ENCODE data around the gene TRABD2B. TPM values are rescaled to one million over a fixed set of nuclear protein-coding genes. Genes with fewer than 3 reads are reported as not detected.

TRABD2B gene
- total and polyA plus RNA-seq, 2 of the 4 experiments (the other 2 are of a cell fraction), result not detected

DNA sequence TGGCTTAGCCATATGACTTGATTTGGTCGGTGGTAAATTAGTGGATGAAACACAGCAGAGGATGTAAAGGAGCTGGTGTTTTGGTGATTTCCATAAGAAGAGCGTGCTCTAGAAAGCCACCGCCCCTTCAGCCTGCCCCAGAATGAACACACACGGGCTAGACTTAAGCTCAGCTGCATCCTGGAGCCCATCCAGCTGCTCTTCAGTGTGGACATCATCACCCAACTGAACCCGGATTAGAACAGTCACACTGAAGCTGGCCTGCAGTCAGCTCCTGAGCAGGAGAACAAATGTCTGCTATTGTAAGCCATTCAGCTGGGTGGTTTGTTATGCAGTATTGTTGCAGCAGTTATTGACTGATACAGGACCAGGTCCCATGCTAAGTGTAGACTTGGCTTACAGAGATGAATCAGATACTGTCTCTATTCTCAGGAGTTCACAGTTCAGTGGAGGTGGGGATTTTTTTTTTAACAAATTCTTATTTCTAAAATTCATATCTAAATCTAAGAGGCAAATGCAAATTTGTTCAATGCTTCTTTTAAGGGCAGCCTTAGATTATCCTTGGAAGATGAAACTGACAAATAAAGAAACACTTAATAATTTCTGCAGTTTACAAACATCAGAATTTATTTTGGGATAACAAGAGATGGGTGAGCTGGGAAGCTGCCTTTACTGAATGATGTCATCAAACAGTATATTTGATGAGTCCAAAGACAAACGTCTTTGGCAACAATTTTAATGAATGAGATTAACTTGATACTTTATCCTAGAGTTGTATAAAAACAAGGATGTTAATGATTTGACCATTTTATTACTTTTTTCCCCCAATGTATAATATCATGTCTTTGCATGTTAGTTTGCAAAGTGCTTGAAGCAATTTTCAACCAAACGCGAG is 251.2 kb downstream of the TRABD2B start:
- CTCF ChIA-PET, result no interaction called here
- no peak for ATAC-seq (ENCODE audit: low read depth)

More for the DNA sequence above, 251.2 kb downstream of the TRABD2B start:
- Histone ChIP-seq H3K36me3 (ENCODE audit: control insufficient read depth, insufficient read depth, low read length) (no peaks in the 10 kb centered on the region), H4K8ac (ENCODE audit: low read depth in 2 of 2, low read length in 2 of 2) (no peak overlapping the region), H3K27ac (ENCODE audit: insufficient read depth, low read length) (no peak overlapping the region), H3K9me3 (ENCODE audit: control insufficient read depth, insufficient read depth, low read length) (no peaks in the 10 kb centered on the region), H3K27me3 (ENCODE audit: control insufficient read depth, insufficient read depth, low read length) (no peaks in the 10 kb centered on the region), H2AK9ac (replicated peaks; ENCODE audit: low read depth, low read length, poor library complexity) (no peak overlapping the region), H2BK120ac (ENCODE audit: low read depth, low read length) (no peak overlapping the region), H3K9me1 (ENCODE audit: insufficient read depth, low read length) (no peaks in the 10 kb centered on the region), H2AK5ac (ENCODE audit: low read depth, low read length) (no peak overlapping the region), H3K4ac (ENCODE audit: low read depth, low read length) (no peak overlapping the region), H4K20me1 (ENCODE audit: insufficient read depth, low read length) (no peaks in the 10 kb centered on the region), H2BK15ac (ENCODE audit: low read depth, low read length) (no peak overlapping the region), H4K91ac (ENCODE audit: insufficient read depth, low read depth, low read length) (no peak overlapping the region), H2AFZ (replicated peaks; ENCODE audit: low read length, poor library complexity) (no peak overlapping the region), H3K4me3 (ENCODE audit: insufficient read depth, low read depth, low read length) (no peak overlapping the region), H3K4me2 (ENCODE audit: low read depth, low read length) (no peak overlapping the region), H3K9ac (ENCODE audit: low read depth, low read length) (no peak overlapping the region), H3K4me1 (ENCODE audit: control insufficient read depth, insufficient read depth, low read length) (no peaks in the 10 kb centered on the region), H2BK5ac (ENCODE audit: low read depth, low read length, poor library complexity, severe bottlenecking) (no peak overlapping the region), H3K18ac (ENCODE audit: low read depth, low read length) (no peak overlapping the region), H2BK20ac (ENCODE audit: low read depth, low read length) (no peak overlapping the region), H3K79me1 (ENCODE audit: low read depth in 1 of 2, low read length in 2 of 2) (no peaks in the 10 kb centered on the region), H3K23ac (ENCODE audit: low read depth, low read length) (no peak overlapping the region), H4K5ac (ENCODE audit: low read depth, low read length) (no peak overlapping the region), H3K14ac (replicated peaks; ENCODE audit: low read depth, low read length) (no peak overlapping the region), H3K56ac (ENCODE audit: extremely low read depth, insufficient read depth, low read length) (no peak overlapping the region)
- intact Hi-C loops (cut with micrococcal nuclease), result no loop called here
- no peak for TF ChIP-seq RCOR1 (IDR thresholded peaks at IDR 0.05; ENCODE audit: insufficient replicate concordance, low read length)
- TF ChIP-seq POLR2A (IDR thresholded peaks at IDR 0.05; ENCODE audit: low read depth, low read length), result no peak
- TF ChIP-seq MXI1 (IDR thresholded peaks at IDR 0.05; ENCODE audit: borderline replicate concordance, low read depth, low read length), result no peak
- no peak for TF ChIP-seq CEBPB (IDR thresholded peaks at IDR 0.05; ENCODE audit: low read depth, low read length)
- no peak for TF ChIP-seq RFX5 (IDR thresholded peaks at IDR 0.05; ENCODE audit: low read depth, low read length)
- no TSS peak for BruUV-seq (replicated peaks)
- dilution Hi-C loops (cut with HindIII; ENCODE audit: low sequenced_read_pairs, unreplicated experiment), result no loop called here
- POLR2A ChIA-PET (ENCODE audit: unreplicated experiment), result no interaction called here
- in situ Hi-C loops (cut with MboI; ENCODE audit: low sequenced_read_pairs), result no loop called here
- DNase-seq, result no peak
- WGBS, 2 experiments (ENCODE audit: extremely low coverage in 2 of 2, insufficient read length in 1 of 2), result no CpG with 5 or more reads among the region's 8 CpGs
